Liver (tissue), 9 donors: ENCODE data around the gene OR1I1. TPM values are rescaled to one million over a fixed set of nuclear protein-coding genes. Genes with fewer than 3 reads are reported as not detected.

Experiments
- DNase-seq: peaks from one replicate; pipeline ENCODE4 v3.0.0-alpha.2; 2017; ENCODE audit warnings: low spot score
- H3K27ac ChIP-seq, 2 donors: one replicate each; pipeline ENCODE4 v1.7.0; 2013; ENCODE audit warnings: inconsistent platforms in 2 of 2, low read length in 2 of 2, control low read depth in 1 of 2, low read depth in 1 of 2, mild to moderate bottlenecking in 1 of 2
- H3K27me3 ChIP-seq, 4 donors: one replicate each; pipeline versions ENCODE4 v1.6.1 to v1.7.0; 2013; ENCODE audit warnings: low read length in 3 of 4, inconsistent platforms in 1 of 4, mild to moderate bottlenecking in 1 of 4, moderate library complexity in 1 of 4; ENCODE audit not compliant: control insufficient read depth in 4 of 4, insufficient read depth in 4 of 4
- H3K36me3 ChIP-seq, 4 donors: one replicate each; pipeline versions ENCODE4 v1.6.1 to v1.7.0; 2013; ENCODE audit warnings: low read length in 3 of 4, mild to moderate bottlenecking in 3 of 4, low read depth in 1 of 4, moderate library complexity in 1 of 4; ENCODE audit not compliant: control insufficient read depth in 4 of 4, insufficient read depth in 3 of 4
- H3K4me1 ChIP-seq, 4 donors: one replicate each; pipeline versions ENCODE4 v1.6.1 to v1.7.0; 2013; ENCODE audit warnings: low read length in 3 of 4, mild to moderate bottlenecking in 3 of 4, moderate library complexity in 1 of 4; ENCODE audit not compliant: control insufficient read depth in 4 of 4, insufficient read depth in 4 of 4
- H3K4me3 ChIP-seq, 3 donors: one replicate each; pipeline versions ENCODE4 v1.6.1 to v1.7.0; 2013; ENCODE audit warnings: low read length in 3 of 3, control low read depth in 1 of 3, low read depth in 1 of 3, mild to moderate bottlenecking in 1 of 3
- H3K9ac ChIP-seq, 2 donors: one replicate each; pipeline ENCODE4 v1.7.0; 2013; ENCODE audit warnings: low read length in 2 of 2, mild to moderate bottlenecking in 2 of 2, moderate library complexity in 2 of 2, control low read depth in 1 of 2, low read depth in 1 of 2
- H3K9me3 ChIP-seq, 4 donors: one replicate each; pipeline versions ENCODE4 v1.6.1 to v1.7.0; 2013; ENCODE audit warnings: low read length in 3 of 4; ENCODE audit not compliant: control insufficient read depth in 4 of 4
- CTCF ChIP-seq: fragments of 150-350 bp; IDR thresholded peaks from 2 replicates; pipeline ENCODE4 v1.5.1; 2017; ENCODE audit warnings: improper control_type of control experiment, low read depth, low read length; ENCODE audit not compliant: missing input control
- EGR1 ChIP-seq, 2 donors: IDR thresholded peaks; 2 replicates each; pipeline ENCODE4 v1.6.1; 2016 to 2018; ENCODE audit warnings: antibody characterized with exemption in 2 of 2, low read depth in 2 of 2
- FOXA1 ChIP-seq: IDR thresholded peaks from 2 replicates; pipeline ENCODE4 v1.6.1; 2016; ENCODE audit warnings: antibody characterized with exemption
- GABPA ChIP-seq, 2 donors: IDR thresholded peaks in 1 of 2; conservative IDR thresholded peaks in 1 of 2; 2 replicates each; pipeline ENCODE4 v1.6.1; 2016; ENCODE audit warnings: antibody characterized with exemption in 2 of 2, mild to moderate bottlenecking in 1 of 2, moderate library complexity in 1 of 2
- HNF4A ChIP-seq, 2 donors: conservative IDR thresholded peaks; 2 replicates each; pipeline ENCODE4 v1.6.1; 2016; ENCODE audit warnings: antibody characterized with exemption in 2 of 2, mild to moderate bottlenecking in 2 of 2
- HNF4G ChIP-seq: IDR thresholded peaks from 2 replicates; pipeline ENCODE4 v1.6.1; 2016; ENCODE audit warnings: antibody characterized with exemption
- JUND ChIP-seq, 2 donors: IDR thresholded peaks; 2 replicates each; pipeline ENCODE4 v1.6.1; 2016; ENCODE audit warnings: antibody characterized with exemption in 2 of 2
- MAX ChIP-seq: IDR thresholded peaks from 2 replicates; pipeline ENCODE4 v1.6.1; 2016; ENCODE audit warnings: antibody characterized with exemption
- NR2F2 ChIP-seq: IDR thresholded peaks from 2 replicates; pipeline ENCODE4 v1.6.1; 2016; ENCODE audit warnings: antibody characterized with exemption
- RAD21 ChIP-seq, 2 donors: IDR thresholded peaks; 2 replicates each; pipeline ENCODE4 v1.6.1; 2016; ENCODE audit warnings: antibody characterized with exemption in 2 of 2, mild to moderate bottlenecking in 2 of 2
- RXRA ChIP-seq, 2 donors: IDR thresholded peaks; 2 replicates each; pipeline ENCODE4 v1.6.1; 2017 to 2018; ENCODE audit warnings: antibody characterized with exemption in 2 of 2, mild to moderate bottlenecking in 1 of 2
- SP1 ChIP-seq: IDR thresholded peaks from 2 replicates; pipeline ENCODE4 v1.6.1; 2018; ENCODE audit warnings: antibody characterized with exemption, mild to moderate bottlenecking
- TAF1 ChIP-seq: conservative IDR thresholded peaks from 2 replicates; pipeline ENCODE4 v1.6.1; 2016; ENCODE audit warnings: antibody characterized with exemption, mild to moderate bottlenecking
- YY1 ChIP-seq: IDR thresholded peaks from 2 replicates; pipeline ENCODE4 v1.6.1; 2016; ENCODE audit warnings: antibody characterized with exemption, mild to moderate bottlenecking
- WGBS: extraction: QIAGEN DNeasy Blood & Tissue Kit; methylation state at CpG from one replicate; pipeline ENCODE4 v1.1.7; 2013; 5-methylcytosine and 5-hydroxymethylcytosine counted together
- polyA plus RNA-seq, 2 donors: library from polyadenylated mRNA; stranded (reverse) in 1 of 2; unstranded in 1 of 2; fragments of 200-250 nt in 1 of 2; fragments of >200 nt in 1 of 2; fragmentation: Nextera tagmentation in 1 of 2; extraction: Ambion mirVana in 1 of 2; gene quantifications; one replicate each; pipeline versions ENCODE4 v1.2.1 to v1.2.3, GENCODE V29; 2013 to 2015
- total RNA-seq, 2 donors: library from RNA; depleted of rRNA; stranded (reverse); fragments of >200 nt; gene quantifications; one replicate each; pipeline ENCODE4 v1.2.3, GENCODE V29; 2014
- TF ChIP-seq, protein P1 (sequence below): IDR thresholded peaks from 2 replicates; pipeline ENCODE4 v1.6.1; 2016; ENCODE audit warnings: antibody characterized with exemption
- TF ChIP-seq, protein P2 (sequence below): IDR thresholded peaks from 2 replicates; pipeline ENCODE4 v1.6.1; 2016; ENCODE audit warnings: antibody characterized with exemption
- donor health status: healthy.
- donor health status: healthy.
- donor health status: healthy.
- donor health status: healthy.
- donor health status: healthy.

OR1I1 gene
- total and polyA plus RNA-seq, 4 donors = not detected

DNA sequence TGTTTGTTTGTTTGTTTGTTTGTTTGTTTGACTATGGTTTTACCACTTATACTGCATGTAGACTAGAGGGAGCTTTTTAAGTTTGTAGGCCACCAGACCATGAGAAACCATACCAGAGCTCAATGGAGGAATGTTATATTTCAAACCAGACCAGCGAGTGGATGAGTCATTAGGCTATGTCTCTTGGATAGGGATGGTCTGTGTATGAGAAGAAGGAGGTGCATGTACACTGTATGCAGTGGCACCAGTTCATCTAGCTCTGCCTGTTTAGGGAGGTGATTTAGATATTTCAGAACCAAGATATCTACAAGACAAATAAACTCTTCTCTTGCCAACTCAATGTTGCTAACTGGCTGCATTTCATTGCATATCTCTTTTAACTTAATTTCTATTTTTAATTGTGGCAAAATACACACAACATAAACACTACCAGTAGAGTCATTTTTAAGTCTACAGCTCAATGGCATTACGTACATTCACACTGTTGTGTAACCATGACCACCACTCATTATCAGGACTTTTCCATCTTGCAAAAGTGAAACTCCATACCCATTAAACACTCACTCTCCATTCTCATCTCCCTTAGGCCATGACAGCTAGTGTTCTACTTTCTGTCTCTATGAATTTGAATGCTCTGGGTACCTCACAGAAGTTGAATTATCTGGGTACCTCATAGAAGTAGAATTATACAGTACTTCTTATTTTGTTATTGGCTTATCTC lies 54.4 kb downstream of the OR1I1 start:
- no peak for TF ChIP-seq HNF4A (conservative IDR thresholded peaks at IDR 0.05)
- no peak for TF ChIP-seq YY1
- TF ChIP-seq SP1 = no peak
- no peak for TF ChIP-seq EGR1 (IDR thresholded peaks at IDR 0.05; ENCODE audit: low read depth in 2 of 2)
- TF ChIP-seq, protein P1, sequence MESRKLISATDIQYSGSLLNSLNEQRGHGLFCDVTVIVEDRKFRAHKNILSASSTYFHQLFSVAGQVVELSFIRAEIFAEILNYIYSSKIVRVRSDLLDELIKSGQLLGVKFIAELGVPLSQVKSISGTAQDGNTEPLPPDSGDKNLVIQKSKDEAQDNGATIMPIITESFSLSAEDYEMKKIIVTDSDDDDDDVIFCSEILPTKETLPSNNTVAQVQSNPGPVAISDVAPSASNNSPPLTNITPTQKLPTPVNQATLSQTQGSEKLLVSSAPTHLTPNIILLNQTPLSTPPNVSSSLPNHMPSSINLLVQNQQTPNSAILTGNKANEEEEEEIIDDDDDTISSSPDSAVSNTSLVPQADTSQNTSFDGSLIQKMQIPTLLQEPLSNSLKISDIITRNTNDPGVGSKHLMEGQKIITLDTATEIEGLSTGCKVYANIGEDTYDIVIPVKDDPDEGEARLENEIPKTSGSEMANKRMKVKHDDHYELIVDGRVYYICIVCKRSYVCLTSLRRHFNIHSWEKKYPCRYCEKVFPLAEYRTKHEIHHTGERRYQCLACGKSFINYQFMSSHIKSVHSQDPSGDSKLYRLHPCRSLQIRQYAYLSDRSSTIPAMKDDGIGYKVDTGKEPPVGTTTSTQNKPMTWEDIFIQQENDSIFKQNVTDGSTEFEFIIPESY = no peak
- TF ChIP-seq RAD21 (IDR thresholded peaks at IDR 0.05) = no peak
- Histone ChIP-seq H3K27ac (no peak overlapping the region), H3K4me1 (no peaks in the 10 kb centered on the region), H3K9me3 (peaks cover 0 to 4% (median 0%) of the 10 kb centered on the region in 4 donors), H3K9ac (no peak overlapping the region), H3K4me3 (no peak overlapping the region), H3K36me3 (no peaks in the 10 kb centered on the region), H3K27me3 (peaks cover 0 to 2% (median 0%) of the 10 kb centered on the region in 4 donors)
- 78% methylated on average over 2 of the region's 2 CpGs for WGBS
- DNase-seq = no peak

- Histone ChIP-seq H3K9ac (no peak overlapping the region), H3K4me1 (no peaks in the 10 kb centered on the region), H3K4me3 (no peak overlapping the region), H3K27ac (no peak overlapping the region), H3K9me3 (peaks cover 0 to 4% (median 0%) of the 10 kb centered on the region in 4 donors), H3K27me3 (peaks cover 0 to 2% (median 0%) of the 10 kb centered on the region in 4 donors), H3K36me3 (no peaks in the 10 kb centered on the region)
- TF ChIP-seq CTCF (no peak), MAX (no peak), HNF4A (conservative IDR thresholded peaks at IDR 0.05) (no peak), RAD21 (IDR thresholded peaks at IDR 0.05) (no peak), EGR1 (IDR thresholded peaks at IDR 0.05; ENCODE audit: low read depth in 2 of 2) (no peak), HNF4G (no peak), SP1 (no peak), FOXA1 (no peak), RXRA (IDR thresholded peaks at IDR 0.05) (no peak), JUND (IDR thresholded peaks at IDR 0.05) (no peak), YY1 (no peak), TAF1 (no peak), NR2F2 (no peak), GABPA (IDR thresholded peaks at IDR 0.05 in 1 of 2, conservative IDR thresholded peaks at IDR 0.05 in 1 of 2) (no peak)
- TF ChIP-seq, protein P2, sequence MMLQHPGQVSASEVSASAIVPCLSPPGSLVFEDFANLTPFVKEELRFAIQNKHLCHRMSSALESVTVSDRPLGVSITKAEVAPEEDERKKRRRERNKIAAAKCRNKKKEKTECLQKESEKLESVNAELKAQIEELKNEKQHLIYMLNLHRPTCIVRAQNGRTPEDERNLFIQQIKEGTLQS = no peak
- no peak for DNase-seq
Observed at GRCh38 chr19:15137777-15138176, 55.8 kb downstream of the OR1I1 start.
